ENCODE data around the gene KCTD10.
"Not testable (repeated sequence)": the region's sequence is repeated elsewhere in the genome, so short reads cannot be mapped to it uniquely, and the experiment has no call there.

DNA sequence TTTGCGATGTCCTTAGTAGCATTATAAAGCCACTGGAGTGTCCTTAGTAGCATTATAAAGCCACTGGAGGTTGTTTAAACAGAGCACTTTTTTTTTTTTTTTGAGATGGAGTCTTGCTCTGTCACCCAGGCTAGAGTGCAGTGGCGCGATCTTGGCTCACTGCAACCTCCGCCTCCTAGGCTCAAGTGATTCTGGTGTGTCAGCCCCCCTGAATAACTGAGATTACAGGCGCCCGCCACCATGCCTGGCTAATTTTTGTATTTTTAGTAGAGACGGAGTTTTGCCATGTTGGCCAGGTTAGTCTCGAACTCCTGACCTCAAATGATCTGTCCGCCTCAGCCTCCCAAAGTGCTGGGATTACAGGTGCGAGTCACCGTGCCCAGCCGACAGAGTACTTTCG, 37.1 kb downstream of the KCTD10 start:
- TF ChIP-seq, protein P1, sequence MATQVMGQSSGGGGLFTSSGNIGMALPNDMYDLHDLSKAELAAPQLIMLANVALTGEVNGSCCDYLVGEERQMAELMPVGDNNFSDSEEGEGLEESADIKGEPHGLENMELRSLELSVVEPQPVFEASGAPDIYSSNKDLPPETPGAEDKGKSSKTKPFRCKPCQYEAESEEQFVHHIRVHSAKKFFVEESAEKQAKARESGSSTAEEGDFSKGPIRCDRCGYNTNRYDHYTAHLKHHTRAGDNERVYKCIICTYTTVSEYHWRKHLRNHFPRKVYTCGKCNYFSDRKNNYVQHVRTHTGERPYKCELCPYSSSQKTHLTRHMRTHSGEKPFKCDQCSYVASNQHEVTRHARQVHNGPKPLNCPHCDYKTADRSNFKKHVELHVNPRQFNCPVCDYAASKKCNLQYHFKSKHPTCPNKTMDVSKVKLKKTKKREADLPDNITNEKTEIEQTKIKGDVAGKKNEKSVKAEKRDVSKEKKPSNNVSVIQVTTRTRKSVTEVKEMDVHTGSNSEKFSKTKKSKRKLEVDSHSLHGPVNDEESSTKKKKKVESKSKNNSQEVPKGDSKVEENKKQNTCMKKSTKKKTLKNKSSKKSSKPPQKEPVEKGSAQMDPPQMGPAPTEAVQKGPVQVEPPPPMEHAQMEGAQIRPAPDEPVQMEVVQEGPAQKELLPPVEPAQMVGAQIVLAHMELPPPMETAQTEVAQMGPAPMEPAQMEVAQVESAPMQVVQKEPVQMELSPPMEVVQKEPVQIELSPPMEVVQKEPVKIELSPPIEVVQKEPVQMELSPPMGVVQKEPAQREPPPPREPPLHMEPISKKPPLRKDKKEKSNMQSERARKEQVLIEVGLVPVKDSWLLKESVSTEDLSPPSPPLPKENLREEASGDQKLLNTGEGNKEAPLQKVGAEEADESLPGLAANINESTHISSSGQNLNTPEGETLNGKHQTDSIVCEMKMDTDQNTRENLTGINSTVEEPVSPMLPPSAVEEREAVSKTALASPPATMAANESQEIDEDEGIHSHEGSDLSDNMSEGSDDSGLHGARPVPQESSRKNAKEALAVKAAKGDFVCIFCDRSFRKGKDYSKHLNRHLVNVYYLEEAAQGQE (IDR thresholded peaks at IDR 0.05; ENCODE audit: insufficient replicate concordance, low read depth) = not testable (repeated sequence)
- TF ChIP-seq, protein P2, sequence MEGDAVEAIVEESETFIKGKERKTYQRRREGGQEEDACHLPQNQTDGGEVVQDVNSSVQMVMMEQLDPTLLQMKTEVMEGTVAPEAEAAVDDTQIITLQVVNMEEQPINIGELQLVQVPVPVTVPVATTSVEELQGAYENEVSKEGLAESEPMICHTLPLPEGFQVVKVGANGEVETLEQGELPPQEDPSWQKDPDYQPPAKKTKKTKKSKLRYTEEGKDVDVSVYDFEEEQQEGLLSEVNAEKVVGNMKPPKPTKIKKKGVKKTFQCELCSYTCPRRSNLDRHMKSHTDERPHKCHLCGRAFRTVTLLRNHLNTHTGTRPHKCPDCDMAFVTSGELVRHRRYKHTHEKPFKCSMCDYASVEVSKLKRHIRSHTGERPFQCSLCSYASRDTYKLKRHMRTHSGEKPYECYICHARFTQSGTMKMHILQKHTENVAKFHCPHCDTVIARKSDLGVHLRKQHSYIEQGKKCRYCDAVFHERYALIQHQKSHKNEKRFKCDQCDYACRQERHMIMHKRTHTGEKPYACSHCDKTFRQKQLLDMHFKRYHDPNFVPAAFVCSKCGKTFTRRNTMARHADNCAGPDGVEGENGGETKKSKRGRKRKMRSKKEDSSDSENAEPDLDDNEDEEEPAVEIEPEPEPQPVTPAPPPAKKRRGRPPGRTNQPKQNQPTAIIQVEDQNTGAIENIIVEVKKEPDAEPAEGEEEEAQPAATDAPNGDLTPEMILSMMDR (IDR thresholded peaks at IDR 0.05; ENCODE audit: insufficient read depth, low read length) = not testable (repeated sequence)
- TF ChIP-seq GABPA, POLR2AphosphoS5 (IDR thresholded peaks at IDR 0.05; ENCODE audit: low read depth): not testable (repeated sequence)

Data from HL-60 (cell line).